GM19372 (cell line): ENCODE measurements around the gene ZFP1.

Experiments
- ATAC-seq: cut with Tn5 transposase; IDR thresholded peaks from one replicate; pipeline ENCODE4 v1.9.1; 2021; ENCODE audit warnings: mild to moderate bottlenecking, low read depth, moderate library complexity; ENCODE audit not compliant: unreplicated experiment

ZFP1 gene

DNA sequence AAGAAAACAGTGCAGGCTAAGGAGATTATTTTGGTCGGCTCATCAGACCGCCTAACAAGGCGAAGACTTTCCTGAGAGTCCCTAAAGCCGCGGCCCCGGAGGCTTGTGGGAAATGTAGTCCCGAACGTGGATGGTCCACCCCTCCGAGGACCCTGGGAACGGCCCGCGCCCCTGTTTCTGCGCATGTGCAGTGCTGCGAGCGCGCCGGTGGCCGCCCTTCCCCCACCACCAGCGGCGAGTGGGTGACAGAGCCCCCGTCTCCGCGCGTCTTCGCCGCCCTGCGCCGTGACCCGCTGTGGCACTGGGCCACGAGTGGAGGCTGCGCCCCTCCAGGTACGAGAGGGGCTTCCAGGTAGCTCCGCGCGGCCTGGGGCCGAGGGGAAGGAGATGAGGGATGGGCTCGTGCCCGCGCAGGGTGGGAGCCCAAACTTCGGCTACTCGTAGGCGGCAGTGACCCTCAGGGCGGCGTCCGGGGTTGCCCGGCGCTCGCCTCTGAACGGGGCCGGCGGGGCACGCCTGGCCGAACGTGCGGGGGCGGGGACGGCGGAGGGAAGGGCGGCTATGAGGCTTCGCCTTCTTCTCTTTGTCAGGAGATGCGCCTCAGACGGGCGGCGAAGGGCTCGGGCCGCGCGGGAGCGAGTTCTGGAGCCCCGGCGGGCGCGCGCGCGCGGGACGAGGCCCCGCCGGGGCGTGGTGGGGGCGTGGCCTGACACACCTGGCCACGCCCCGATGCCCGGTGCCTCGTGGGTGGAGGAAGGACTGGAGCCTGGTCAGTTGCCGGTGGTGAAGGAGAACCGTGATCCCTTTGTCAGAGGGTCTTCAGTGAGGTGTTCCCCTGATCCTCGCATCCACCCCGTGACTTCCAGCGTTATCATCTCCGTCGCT is at the start of gene ZFP1:
Gene ZFP1 (plus strand): TSS at position 214 of the 885 bp plus-strand sequence. CDS start 4,428 bp downstream, outside the sequence.
- peak; percentile 76 for ATAC-seq

DNA sequence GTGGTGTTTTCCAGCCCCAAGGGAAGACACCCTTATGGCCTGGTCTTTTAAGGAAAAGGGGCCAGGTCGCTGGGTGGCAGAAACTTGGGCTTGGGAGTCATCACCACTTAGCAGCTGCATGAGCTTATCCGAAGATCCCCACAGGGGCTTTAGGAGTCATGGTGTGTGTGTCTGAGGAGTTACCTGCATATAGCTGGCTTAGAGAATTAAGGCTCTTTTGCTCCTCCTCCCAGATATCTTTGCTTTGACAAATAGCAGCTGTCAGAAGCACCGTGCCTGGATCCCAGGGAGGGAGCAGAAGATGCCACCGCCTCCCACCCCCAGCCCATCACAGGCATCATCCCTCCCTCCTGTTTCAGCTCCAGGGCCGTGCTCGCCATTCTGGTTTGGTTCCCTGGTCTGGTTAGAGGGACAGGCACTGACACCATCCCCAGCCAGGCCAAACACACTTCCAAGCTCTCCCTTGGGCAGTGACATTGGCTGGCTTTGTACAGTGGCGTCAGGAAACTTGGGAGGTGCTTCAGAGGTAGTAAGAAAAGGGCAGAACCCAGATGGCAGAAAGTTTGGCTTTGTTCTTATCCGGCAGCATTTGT is 49.2 kb upstream of the ZFP1 start:
- no peak for ATAC-seq

DNA sequence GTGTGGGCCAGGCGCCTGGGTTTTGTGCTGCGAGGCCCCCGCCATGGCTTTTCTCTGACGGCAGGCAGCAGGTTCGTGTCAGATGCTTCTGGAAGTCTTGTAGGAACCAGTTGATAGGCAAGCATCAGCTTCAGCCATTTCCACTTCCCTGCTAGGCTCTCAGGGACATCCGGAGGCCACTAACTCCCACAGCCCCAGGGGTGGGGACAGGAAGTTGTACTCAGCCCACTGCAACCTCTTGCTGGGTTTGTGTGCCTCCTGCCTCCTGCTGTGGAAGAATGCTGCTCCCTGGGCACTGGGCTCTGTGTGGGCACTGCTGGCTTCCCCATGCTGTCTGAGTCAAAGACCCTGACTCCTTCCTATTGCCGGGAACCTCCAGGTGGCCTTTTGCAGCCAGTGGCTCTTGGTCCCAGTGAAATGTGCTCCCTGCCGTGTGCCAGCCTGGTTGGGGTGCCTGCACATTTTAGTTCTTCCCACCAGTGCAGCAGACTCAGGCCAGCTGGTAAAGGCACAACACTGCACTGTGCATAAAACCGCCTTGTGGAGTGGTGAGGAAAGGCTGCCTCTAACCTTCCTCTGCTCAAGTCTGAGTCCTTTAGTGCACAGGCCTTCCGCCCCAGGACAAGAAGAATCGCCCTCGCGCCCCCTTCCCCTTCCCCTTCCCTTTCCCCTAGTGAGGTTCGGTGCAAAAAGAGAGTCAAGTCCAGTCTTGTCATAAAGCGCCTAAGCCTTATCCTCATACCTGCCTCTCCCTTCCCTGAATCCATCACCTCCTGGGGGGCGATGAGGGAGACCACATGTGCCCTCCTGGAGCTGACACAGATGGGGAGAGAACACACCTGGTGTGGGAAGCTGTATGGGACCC is 48.4 kb upstream of the ZFP1 start:
- no peak for ATAC-seq

DNA sequence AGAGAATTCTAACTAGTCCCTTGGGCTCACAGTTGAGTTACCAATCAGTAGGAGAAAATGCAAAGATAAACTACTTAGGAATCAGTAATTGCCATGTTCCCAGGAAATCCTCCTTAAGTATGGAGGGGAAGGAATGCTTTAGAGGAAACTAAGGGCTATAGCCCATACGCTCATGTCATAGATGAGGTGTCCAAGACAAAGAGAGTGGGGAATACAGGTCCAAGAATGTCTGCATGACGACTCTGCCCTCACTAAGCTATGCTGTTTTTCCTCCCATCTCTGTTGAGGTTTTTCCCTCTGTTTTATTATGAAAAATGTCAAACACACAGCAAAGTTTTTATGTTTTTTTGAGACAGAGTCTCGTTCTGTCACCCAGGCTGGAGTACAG is 47.7 kb upstream of the ZFP1 start:
- no peak for ATAC-seq

DNA sequence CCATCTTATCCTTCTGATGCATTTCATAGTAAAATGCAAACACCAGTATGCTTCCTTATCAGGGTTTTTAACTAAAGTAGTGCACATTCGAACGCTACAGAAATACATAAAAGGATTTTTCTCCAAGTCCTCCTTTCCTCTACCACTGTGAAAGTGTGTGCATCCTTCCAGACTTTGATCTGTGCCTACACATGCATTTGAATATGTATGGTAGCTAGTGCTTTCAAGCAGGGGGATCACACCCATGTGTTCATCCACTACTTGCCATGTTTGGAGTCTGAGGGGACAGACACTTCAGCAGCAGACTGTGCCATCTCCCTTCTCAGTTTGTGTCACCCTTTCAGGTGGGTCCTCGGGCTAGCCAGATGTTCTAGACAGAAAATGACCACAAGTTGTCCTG is 46.7 kb upstream of the ZFP1 start:
- no peak for ATAC-seq

DNA sequence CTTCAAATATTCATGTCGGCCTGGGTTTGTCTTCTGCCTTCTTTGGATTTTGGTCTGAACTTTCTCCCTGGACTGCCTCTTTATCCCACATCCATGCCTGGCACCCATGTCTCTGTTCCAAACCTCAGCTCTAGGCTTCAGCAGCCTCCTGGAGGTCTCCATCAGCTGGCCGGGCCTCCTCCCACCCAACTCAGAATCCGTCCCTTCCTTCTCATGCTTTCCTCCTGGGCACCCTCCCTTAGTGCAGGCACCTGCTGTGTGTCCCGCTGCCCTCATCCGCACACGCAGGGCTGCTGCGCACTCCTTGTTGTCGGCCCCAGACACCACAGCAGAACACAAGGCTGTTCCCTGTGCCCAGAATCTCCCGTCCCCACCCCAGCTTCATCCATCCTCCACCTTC is 45.7 kb upstream of the ZFP1 start:
- ATAC-seq: no peak

DNA sequence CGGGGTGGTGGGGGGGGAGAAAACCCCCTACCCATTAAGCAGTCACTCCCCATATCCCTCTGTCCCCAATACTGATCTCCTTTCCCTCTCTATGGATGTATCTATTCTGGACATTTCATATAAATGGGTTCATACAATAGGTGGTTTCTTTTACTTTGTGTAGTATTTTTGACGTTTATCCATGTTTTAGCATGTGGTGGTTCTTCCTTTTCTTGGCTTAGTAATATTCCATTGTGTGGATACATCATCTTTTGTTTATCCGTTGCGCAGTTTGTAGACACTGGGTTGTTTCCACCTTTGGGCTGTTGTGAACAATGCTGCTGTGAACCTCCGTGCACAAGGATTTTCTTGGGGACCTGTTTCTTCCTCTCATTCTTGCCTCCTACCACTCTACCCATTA is 44.3 kb upstream of the ZFP1 start:
- no peak for ATAC-seq

DNA sequence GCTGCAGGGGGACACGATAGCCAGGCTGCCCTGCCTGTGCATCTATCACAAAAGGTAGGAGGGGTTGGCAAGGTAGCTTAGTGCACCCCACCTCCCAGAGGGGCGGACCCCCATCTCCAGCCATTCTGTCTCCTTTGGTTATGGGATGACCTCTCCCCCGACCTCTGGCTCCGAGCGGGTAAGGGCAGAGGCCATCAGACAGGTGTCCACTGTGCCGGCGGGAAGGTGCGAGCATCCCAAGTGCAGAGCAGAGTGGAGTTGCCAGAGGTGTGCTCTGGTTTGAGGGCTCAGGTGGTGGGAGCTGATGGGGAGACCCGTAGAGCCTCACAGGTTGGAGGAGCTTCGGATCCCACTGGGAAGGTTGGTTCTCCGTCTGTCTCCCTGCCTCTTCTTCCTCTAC is 43.5 kb upstream of the ZFP1 start:
- ATAC-seq: no peak

DNA sequence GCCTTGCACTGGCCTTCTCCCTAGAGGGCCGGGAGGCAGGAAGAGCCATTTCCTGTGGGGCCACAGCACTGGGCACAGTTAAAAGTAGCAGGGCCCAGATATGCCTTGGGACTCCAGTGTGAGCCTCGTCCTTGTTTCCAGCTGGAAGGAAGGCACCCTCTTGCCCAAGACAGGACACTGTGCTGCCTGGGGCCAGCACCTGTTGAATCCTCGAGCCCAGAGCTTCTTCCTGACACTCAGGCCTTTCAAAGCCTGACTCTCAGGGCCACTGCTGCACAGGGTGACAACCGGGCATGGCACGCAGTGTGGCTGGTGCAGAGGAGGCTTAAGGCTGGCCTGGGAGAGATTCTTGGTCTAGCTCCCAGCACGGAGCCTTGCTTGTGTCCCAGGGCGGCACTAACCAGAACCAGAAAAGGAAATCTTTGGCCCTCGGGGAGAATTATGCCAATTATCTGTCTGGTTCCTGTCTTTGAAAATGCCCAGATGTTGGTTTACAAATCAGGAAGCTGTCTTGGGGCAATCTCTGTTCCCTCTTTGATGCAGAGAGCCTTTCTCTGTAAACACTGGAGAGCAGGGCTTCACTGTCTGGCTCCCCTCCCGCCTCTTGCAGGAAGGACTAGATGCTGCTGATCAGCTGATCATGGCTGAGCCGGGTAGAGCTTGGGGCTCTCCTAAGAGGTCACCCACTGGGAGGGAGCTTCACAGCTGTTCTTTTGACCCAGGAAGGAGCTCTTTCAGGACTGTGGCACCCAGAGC is 42.8 kb upstream of the ZFP1 start:
- no peak for ATAC-seq

DNA sequence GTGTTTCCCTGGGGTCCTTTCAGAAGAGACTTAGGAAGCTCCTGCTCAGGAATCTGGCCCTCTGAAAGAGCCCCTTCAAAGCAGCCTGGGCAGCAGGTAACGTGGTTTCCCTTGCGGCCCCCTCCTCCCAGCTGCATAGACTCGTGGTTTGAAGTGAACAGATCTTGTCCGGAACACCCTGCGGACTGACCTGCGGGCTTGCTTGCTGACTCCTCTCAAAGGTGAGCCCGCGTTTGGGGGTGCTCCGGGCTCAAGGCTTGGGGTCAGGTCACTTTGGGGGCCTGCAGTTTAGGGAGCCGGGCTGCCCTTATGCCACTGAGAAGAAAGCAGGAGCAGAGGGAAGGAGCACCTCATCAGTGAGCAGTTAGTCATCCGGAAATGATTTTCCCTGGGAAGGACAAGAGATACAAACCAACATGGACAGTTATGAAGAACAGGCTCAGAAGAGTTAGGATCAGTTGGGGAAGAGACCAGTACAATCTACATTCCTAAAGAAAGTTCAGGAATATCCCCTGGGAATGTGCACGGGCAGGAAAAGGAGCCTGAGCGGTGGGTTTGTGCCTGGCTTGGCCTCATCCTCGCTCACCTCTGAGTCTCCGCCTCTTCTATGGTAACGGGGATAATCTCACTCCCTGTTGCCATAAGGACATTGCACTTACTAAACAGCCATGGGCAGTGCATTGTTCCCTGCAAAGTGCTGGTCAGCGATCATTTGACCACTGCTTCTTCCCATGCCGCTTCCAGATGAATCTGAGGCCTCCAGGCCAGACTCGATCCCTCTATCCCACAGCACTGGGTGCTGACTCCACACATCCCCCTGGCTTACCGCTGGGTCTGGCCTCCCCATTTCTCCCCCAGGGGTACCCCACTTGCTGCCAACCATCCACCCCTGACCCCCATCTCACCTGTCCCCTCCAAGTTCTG is 41.7 kb upstream of the ZFP1 start:
- no peak for ATAC-seq

DNA sequence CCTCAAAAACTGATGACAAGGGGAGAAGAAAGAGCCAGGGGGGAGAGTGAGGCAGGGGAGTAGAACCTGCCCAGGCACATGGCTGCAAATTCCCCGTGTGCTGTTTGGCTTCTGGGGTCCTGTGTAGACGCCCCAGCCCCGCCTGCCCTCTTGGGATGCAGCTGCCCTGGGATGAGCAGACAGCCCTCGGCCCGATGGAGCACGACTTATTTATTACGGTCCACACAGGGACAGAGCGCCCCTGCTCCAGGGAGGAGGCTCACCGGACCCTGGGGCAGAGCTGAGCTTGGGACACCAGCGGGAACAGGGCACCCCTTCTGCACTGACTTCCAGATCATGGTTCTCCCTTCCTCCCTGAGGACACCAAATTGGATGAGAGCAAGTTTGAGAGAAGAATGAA is 40.8 kb upstream of the ZFP1 start:
- ATAC-seq: no peak

DNA sequence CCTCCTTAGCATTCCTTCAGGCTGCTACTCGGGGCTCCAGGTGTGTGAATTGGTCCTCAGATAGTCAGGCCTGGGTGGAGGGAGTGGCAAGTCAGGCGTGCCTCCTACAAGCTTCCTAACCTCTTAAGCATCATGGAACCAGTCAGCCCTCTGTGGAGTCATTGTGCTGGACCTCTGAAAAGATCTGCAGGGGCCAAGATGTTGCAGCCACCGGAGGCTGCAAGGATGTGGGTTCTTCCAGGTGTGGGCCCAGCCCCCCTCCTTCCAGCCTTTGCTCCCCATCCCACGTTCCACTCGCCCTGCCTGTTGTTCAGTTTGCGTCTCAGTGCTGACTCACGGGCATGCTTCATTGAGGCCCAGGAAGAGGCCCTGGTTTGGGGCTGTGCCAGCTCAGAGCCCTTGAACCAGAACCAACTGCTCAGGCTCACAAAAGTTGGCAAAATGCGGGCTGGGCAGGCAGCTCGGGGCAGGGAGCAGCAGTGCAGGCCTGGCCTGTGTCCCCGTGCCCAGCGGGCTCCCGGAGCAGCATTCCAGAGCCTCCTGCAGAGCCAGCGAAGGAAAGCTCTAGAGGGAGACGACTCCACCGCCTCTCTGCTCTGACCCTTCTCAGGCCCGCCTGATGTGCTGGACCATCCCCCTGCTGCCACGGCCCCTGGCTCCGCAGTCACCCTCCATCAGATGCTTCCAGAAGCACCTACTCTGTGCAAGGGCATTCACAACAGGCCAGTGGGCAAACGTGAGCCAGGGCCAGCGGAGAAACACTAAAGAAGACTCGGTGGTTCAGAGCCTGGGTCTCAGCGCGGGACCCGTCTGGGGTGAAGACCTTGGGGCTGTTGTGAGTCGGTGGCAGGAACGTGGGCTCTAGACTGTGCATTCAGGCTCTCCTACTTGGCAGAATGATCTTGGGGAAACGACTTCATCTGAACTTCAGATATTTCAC is 39.3 kb upstream of the ZFP1 start:
- ATAC-seq: no peak

DNA sequence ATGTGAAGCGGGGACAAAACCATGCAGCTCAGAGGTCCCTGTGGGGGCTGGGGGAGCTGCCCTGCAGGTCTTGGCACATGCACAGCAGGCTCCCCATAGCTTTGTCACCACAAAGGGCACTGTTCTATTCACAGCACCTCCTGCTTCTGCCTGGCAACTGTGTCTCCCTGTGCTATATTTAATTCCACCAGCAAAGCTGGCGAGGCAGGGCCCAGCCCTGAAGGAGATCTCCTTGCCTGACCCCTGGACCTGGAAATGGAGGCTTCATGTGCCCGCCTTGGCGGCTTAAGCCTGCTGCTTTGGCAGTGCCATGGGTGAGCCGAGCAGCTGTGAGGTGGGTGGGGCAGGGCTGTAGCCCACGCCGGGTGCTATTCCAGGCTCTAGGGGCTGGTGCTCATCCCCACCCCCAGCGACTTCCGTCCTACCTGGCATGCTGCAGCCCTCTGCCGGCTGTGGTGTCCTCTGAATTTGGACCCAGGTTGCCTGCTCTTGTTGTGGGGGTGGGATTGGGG is 38.5 kb upstream of the ZFP1 start:
- ATAC-seq: no peak

DNA sequence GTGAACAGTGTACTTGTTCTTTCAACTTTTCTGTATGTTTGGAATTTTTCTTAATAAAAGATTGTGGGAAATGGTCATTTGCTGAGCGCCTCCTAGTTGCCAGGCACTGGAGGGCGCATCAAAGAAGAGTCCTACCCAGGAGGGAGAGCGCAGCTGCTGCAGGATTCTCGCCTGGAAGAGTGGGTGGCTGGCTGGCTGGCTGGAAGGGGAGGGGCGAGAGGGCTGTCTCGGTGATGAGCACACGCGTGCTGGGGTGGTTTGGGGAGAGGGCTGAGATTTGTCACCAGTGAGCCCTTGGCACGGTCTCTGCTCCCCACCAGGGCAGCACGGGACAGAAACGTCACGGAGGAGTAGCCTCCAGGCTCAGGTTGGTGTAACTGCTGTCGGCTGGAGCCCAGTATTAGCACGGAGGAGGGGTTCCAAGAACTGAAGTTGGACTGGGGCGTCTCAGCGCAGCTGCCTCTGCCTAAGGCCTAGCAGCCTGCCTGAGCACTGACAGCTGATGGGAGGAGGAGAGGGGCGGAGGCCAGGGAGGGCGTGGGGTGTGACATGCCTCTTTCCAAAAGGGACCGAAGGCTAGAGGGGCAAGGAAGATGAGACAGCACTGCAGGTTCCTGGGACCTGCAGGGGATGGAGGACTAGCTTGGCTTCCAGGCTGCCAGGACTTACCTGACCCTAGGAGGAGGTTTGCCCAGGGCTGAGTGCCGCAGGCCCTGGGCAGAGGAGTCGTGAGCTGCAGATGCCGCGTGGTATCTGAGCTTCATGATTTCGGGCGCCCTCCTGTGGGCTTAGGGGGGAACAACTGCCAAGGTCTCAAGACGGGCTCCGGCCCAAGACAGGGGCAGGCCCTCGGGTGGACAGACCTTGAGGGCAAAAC is 37.4 kb upstream of the ZFP1 start:
- peak; percentile 80 for ATAC-seq

DNA sequence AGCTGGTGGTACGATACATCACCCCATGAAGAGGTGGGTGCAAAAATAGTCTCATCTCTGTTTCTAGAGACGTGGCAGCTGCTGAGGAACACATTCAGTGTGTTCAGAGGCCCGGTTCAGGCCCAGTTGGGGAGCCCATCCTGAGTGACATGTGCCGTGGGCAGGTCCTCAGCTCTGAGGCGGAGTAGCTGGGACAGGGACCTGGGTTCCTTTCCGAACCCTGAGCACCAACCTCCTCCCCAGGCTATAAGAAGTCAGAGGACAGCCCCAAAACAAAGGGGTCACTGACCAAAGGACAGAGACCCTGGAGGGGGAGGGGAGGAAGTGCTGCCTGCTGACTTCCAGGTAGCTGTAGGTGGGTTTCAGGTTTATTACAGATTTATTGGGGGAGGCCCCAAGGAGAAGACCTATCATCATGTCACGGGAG is 36.8 kb upstream of the ZFP1 start:
- no peak for ATAC-seq

DNA sequence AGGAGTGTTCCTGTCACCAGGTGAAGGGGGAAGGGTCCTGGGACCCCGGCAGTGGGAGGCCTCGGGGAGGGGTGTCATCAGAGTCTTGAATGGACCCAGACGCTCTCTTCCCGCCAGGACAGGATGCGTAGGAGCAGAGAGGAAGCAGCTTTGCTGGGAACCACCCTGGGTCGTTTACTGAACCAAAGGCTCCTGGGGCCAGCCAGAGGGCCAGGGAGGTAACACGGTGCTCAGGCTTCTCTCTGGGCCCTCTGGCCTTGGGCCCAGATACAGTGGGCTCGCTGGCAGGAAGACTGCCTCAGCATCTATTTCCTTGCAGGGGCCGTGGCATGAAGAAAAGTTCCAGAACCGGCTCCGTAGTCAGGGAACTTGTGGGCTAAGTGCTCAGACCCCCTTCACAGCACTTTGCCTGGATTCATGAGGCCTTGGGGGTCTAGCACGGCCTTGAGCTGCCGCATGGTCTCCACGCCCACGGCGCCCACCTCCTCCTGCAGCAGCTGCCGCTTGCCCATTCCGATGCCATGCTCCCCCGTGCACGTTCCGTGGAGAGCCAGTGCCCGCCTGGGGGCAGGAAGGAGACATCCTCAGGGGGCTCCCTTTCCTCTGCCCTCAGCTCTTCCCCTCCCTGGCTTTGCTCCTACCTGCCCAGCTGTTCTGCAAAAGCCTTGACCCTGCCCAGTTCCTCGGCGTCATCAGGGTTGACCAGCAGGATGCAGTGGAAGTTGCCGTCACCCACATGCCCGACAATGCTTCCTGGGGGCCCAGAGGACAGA is 36.2 kb upstream of the ZFP1 start:
- ATAC-seq: no peak
